Small intestine (tissue), 7 donors: ENCODE results near the gene BUB3. TPM values are rescaled to one million over a fixed set of nuclear protein-coding genes. Genes with fewer than 3 reads are reported as not detected.
"Not testable (repeated sequence)": the region's sequence is repeated elsewhere in the genome, so short reads cannot be mapped to it uniquely, and the experiment has no call there.

ENCODE experiments used
- DNase-seq, 2 donors: peaks; one replicate each; pipeline versions ENCODE4 v3.0.0 to v3.0.0-alpha.2; 2013
- FAIRE-seq: peaks from 2 replicates; lab custom pipeline; 2012; peaks lifted over from hg19 to GRCh38; lab: Jason Lieb, UNC
- H3K27ac ChIP-seq, 3 donors: one replicate each; pipeline ENCODE4 v1.5.1; 2013; ENCODE audit warnings: low read length in 2 of 3, mild to moderate bottlenecking in 2 of 3, control low read depth in 1 of 3, inconsistent platforms in 1 of 3, low read depth in 1 of 3, moderate library complexity in 1 of 3
- H3K27me3 ChIP-seq, 3 donors: one replicate each; pipeline ENCODE4 v1.6.1; 2013; ENCODE audit warnings: low read length in 3 of 3, inconsistent platforms in 1 of 3; ENCODE audit not compliant: control insufficient read depth in 3 of 3, insufficient read depth in 3 of 3
- H3K36me3 ChIP-seq, 3 donors: one replicate each; pipeline ENCODE4 v1.6.1; 2013; ENCODE audit warnings: low read length in 3 of 3, inconsistent platforms in 1 of 3, low read depth in 1 of 3, mild to moderate bottlenecking in 1 of 3, moderate library complexity in 1 of 3; ENCODE audit not compliant: control insufficient read depth in 3 of 3, insufficient read depth in 2 of 3
- H3K4me1 ChIP-seq, 3 donors: one replicate each; pipeline ENCODE4 v1.6.1; 2013; ENCODE audit warnings: low read length in 2 of 3, inconsistent platforms in 1 of 3, low read depth in 1 of 3, mild to moderate bottlenecking in 1 of 3, moderate library complexity in 1 of 3; ENCODE audit not compliant: control insufficient read depth in 3 of 3, insufficient read depth in 2 of 3
- H3K4me3 ChIP-seq, 3 donors: one replicate each; pipeline ENCODE4 v1.5.1; 2013; ENCODE audit warnings: low read length in 3 of 3, control low read depth in 1 of 3, inconsistent platforms in 1 of 3, low read depth in 1 of 3, mild to moderate bottlenecking in 1 of 3, moderate library complexity in 1 of 3
- H3K9me3 ChIP-seq, 2 donors: one replicate each; pipeline ENCODE4 v1.6.1; 2013; ENCODE audit warnings: low read depth in 1 of 2, low read length in 1 of 2; ENCODE audit not compliant: control insufficient read depth in 2 of 2, insufficient read depth in 1 of 2
- WGBS, 3 donors: extraction: QIAGEN DNeasy Blood & Tissue Kit; methylation state at CpG; one replicate each; pipeline ENCODE4 v1.1.7; 2013; 5-methylcytosine and 5-hydroxymethylcytosine counted together
- polyA plus RNA-seq, 4 donors: library from polyadenylated mRNA; stranded (reverse) in 3 of 4; unstranded in 1 of 4; fragments of 200-250 nt in 3 of 4; fragments of 120-200 nt in 1 of 4; gene quantifications; one replicate each; pipeline versions ENCODE4 v1.2.1 to v1.2.3, GENCODE V29; 2013
- donor health status: healthy with polysubstance abuse.
- donor health status: control.
- donor health status: control.
- donor health status: Bipolar disorder and iron deficiency.
- donor health status: healthy.

BUB3 gene
- polyA plus RNA-seq, 4 donors: 37.6 to 83.6 (median 63.8) TPM

GRCh38 chr10:123171616-123172015, 17.4 kb downstream of the BUB3 start:
- not testable (repeated sequence) for H3K27ac ChIP-seq, H3K27me3 ChIP-seq, H3K4me3 ChIP-seq, FAIRE-seq, H3K9me3 ChIP-seq, H3K4me1 ChIP-seq, DNase-seq
- peaks cover 3 to 17% (median 3%) of the 10 kb centered on the region in 3 donors for H3K36me3 ChIP-seq
- WGBS, 3 donors: 95 to 97% (median 96%) methylated on average over 10 of the region's 10 CpGs

GRCh38 chr10:123175389-123176387, 21.5 kb downstream of the BUB3 start:
- Histone ChIP-seq H3K9me3 (no peaks in the 10 kb centered on the region), H3K27ac (no peak overlapping the region), H3K4me1 (no peaks in the 10 kb centered on the region), H3K4me3 (no peak overlapping the region), H3K27me3 (no peaks in the 10 kb centered on the region), H3K36me3 (no peaks in the 10 kb centered on the region)
- FAIRE-seq: no peak
- no peak for DNase-seq
- 84 to 87% (median 85%) methylated on average over 9 of the region's 9 CpGs for WGBS, 3 donors

- 92 to 99% (median 97%) methylated on average over 4 of the region's 4 CpGs for WGBS, 3 donors
- not testable (repeated sequence) for H3K36me3 ChIP-seq, H3K27ac ChIP-seq, H3K9me3 ChIP-seq, H3K27me3 ChIP-seq, H3K4me1 ChIP-seq, FAIRE-seq, DNase-seq, H3K4me3 ChIP-seq
Measured at GRCh38 chr10:123178390-123178789, 24.2 kb downstream of the BUB3 start.

- DNase-seq: no peak
- H3K36me3 ChIP-seq: peaks cover 0 to 1% (median 0%) of the 10 kb centered on the region in 3 donors
- H3K9me3 ChIP-seq: peaks cover 0 to 7% of the 10 kb centered on the region in 2 donors
- FAIRE-seq: no peak
- H3K27me3 ChIP-seq: no peaks in the 10 kb centered on the region
- no peak overlapping the region for H3K27ac ChIP-seq
- H3K4me3 ChIP-seq: no peak overlapping the region
- no peaks in the 10 kb centered on the region for H3K4me1 ChIP-seq
- 92 to 94% (median 94%) methylated on average over 7 of the region's 7 CpGs for WGBS, 3 donors
Measured at GRCh38 chr10:123180101-123181090, 26.2 kb downstream of the BUB3 start.

GRCh38 chr10:123183724-123184123, 29.5 kb downstream of the BUB3 start:
- no peak for DNase-seq
- Histone ChIP-seq H3K9me3 (peaks cover 0 to 8% of the 10 kb centered on the region in 2 donors), H3K27me3 (no peaks in the 10 kb centered on the region), H3K36me3 (peaks cover 0 to 5% (median 2%) of the 10 kb centered on the region in 3 donors), H3K27ac (no peak overlapping the region), H3K4me1 (no peaks in the 10 kb centered on the region), H3K4me3 (no peak overlapping the region)
- WGBS, 3 donors: 94 to 98% (median 96%) methylated on average over 2 of the region's 2 CpGs
- FAIRE-seq: no peak

GRCh38 chr10:123187781-123188180, 33.6 kb downstream of the BUB3 start:
- FAIRE-seq (no peak), DNase-seq (no peak)
- no peak overlapping the region for H3K4me3 ChIP-seq
- H3K4me1 ChIP-seq: no peaks in the 10 kb centered on the region
- 96 to 99% (median 99%) methylated on average over 5 of the region's 5 CpGs for WGBS, 3 donors
- H3K27ac ChIP-seq: no peak overlapping the region
- no peaks in the 10 kb centered on the region for H3K27me3 ChIP-seq
- H3K36me3 ChIP-seq: peaks cover 0 to 5% (median 4%) of the 10 kb centered on the region in 3 donors
- peaks cover 0 to 8% of the 10 kb centered on the region in 2 donors for H3K9me3 ChIP-seq

- DNase-seq (no peak), FAIRE-seq (no peak)
- WGBS, 3 donors: 86 to 92% (median 90%) methylated on average over 8 of the region's 8 CpGs
- H3K4me3 ChIP-seq: no peak overlapping the region
- H3K27ac ChIP-seq: no peak overlapping the region
- no peaks in the 10 kb centered on the region for H3K9me3 ChIP-seq
- H3K4me1 ChIP-seq: no peaks in the 10 kb centered on the region
- H3K36me3 ChIP-seq: peaks cover 0 to 2% (median 2%) of the 10 kb centered on the region in 3 donors
- H3K27me3 ChIP-seq: no peaks in the 10 kb centered on the region
Measured at GRCh38 chr10:123191886-123192285, 37.7 kb downstream of the BUB3 start.

- Histone ChIP-seq H3K27ac (no peak overlapping the region), H3K4me1 (no peaks in the 10 kb centered on the region), H3K9me3 (no peaks in the 10 kb centered on the region), H3K36me3 (peaks cover 0 to 2% (median 0%) of the 10 kb centered on the region in 3 donors), H3K4me3 (no peak overlapping the region), H3K27me3 (no peaks in the 10 kb centered on the region)
- 88 to 94% (median 92%) methylated on average over 9 of the region's 9 CpGs for WGBS, 3 donors
- no peak for DNase-seq
- FAIRE-seq: no peak
Measured at GRCh38 chr10:123194056-123194455, 39.9 kb downstream of the BUB3 start.
